Neural cell (in vitro differentiated cells): ENCODE results near the gene CAPSL. TPM values are rescaled to one million over a fixed set of nuclear protein-coding genes. Genes with fewer than 3 reads are reported as not detected.

Source experiments
- H2AFZ ChIP-seq: fragments of 200-600, 300-800 bp; sonication (generic), shearing (Covaris generic); 2 replicates; pipeline ENCODE4 v1.6.0; 2014; ENCODE audit warnings: low read depth, mild to moderate bottlenecking, antibody characterized with exemption, low read length, moderate library complexity
- H3F3A ChIP-seq: fragments of 200-600 bp; shearing (Covaris generic); 2 replicates; pipeline ENCODE4 v1.6.1; 2016; ENCODE audit warnings: mild to moderate bottlenecking, moderate library complexity, mixed read lengths, antibody characterized with exemption, low read length; ENCODE audit not compliant: insufficient read depth, poor library complexity, severe bottlenecking
- H3K27ac ChIP-seq: fragments of 200-600, 300-800 bp; sonication (generic), shearing (Covaris generic); 2 replicates; pipeline ENCODE4 v1.5.1; 2014; ENCODE audit warnings: mild to moderate bottlenecking, low read length, moderate library complexity
- H3K27me3 ChIP-seq: fragments of 300-800, 200-600 bp; sonication (generic), shearing (Covaris generic); 2 replicates; pipeline ENCODE4 v1.6.0; 2014; ENCODE audit warnings: mild to moderate bottlenecking, low read depth, low read length, moderate library complexity; ENCODE audit not compliant: insufficient read depth
- H3K36me3 ChIP-seq: fragments of 300-800, 200-600 bp; sonication (generic), shearing (Covaris generic); 2 replicates; pipeline ENCODE4 v1.5.1; 2014; ENCODE audit warnings: mild to moderate bottlenecking, antibody characterized with exemption, low read length, moderate library complexity; ENCODE audit not compliant: insufficient read depth
- H3K4me2 ChIP-seq: fragments of 300-800, 200-600 bp; sonication (generic), shearing (Covaris generic); 2 replicates; pipeline ENCODE4 v1.6.0; 2014; ENCODE audit warnings: mild to moderate bottlenecking, low read length
- H3K4me3 ChIP-seq: fragments of 300-800, 200-600 bp; sonication (generic), shearing (Covaris generic); 2 replicates; pipeline ENCODE4 v1.5.1; 2014; ENCODE audit warnings: mild to moderate bottlenecking, low read length, moderate library complexity
- H3K79me2 ChIP-seq: fragments of 200-600 bp; shearing (Covaris generic); replicated peaks from 2 replicates; pipeline ENCODE4 v1.6.0; 2014; ENCODE audit warnings: mild to moderate bottlenecking, low read length, moderate library complexity; ENCODE audit not compliant: insufficient read depth
- H3K9ac ChIP-seq: fragments of 300-800, 200-600 bp; sonication (generic), shearing (Covaris generic); 2 replicates; pipeline ENCODE4 v1.6.1; 2016; ENCODE audit warnings: mild to moderate bottlenecking, low read length, mixed read lengths
- H3K9me2 ChIP-seq: fragments of 200-600 bp; shearing (Covaris generic); 2 replicates; pipeline ENCODE4 v1.6.1; 2016; ENCODE audit warnings: mild to moderate bottlenecking, low read length, mixed read lengths; ENCODE audit not compliant: insufficient read depth
- H3K9me3 ChIP-seq: fragments of 200-600, 300-800 bp; sonication (generic), shearing (Covaris generic); 2 replicates; pipeline ENCODE4 v1.6.1; 2016; ENCODE audit warnings: mild to moderate bottlenecking, mixed run types, low read length, moderate library complexity, mixed read lengths
- H4K20me1 ChIP-seq: fragments of 200-600 bp; shearing (Covaris generic); 2 replicates; pipeline ENCODE4 v1.6.1; 2016; ENCODE audit warnings: mild to moderate bottlenecking, mixed run types; ENCODE audit not compliant: insufficient read depth
- CTCF ChIP-seq: fragments of 450-650 bp; IDR thresholded peaks from 2 replicates; pipeline ENCODE4 v1.5.1; 2014; ENCODE audit warnings: antibody characterized with exemption, mild to moderate bottlenecking, moderate library complexity; ENCODE audit not compliant: poor library complexity, severe bottlenecking
- EP300 ChIP-seq: fragments of 450-650 bp; conservative IDR thresholded peaks from 2 replicates; pipeline ENCODE4 v1.6.1; 2014; ENCODE audit warnings: antibody characterized with exemption, mild to moderate bottlenecking, moderate library complexity; ENCODE audit not compliant: poor library complexity, severe bottlenecking
- EZH2 ChIP-seq: fragments of 200-600, 300-800 bp; shearing (Covaris generic), sonication (generic); IDR thresholded peaks from 2 replicates; pipeline ENCODE4 v1.6.1; 2014; ENCODE audit warnings: antibody characterized with exemption, low read length, borderline replicate concordance, mild to moderate bottlenecking; ENCODE audit not compliant: insufficient read depth, poor library complexity, severe bottlenecking
- MXI1 ChIP-seq: fragments of 450-650 bp; conservative IDR thresholded peaks from 2 replicates; pipeline ENCODE4 v1.6.1; 2014; ENCODE audit warnings: antibody characterized with exemption, mild to moderate bottlenecking; ENCODE audit not compliant: poor library complexity, severe bottlenecking
- POLR2AphosphoS5 ChIP-seq: IDR thresholded peaks from 2 replicates; pipeline ENCODE4 v1.6.1; 2012
- RAD21 ChIP-seq: fragments of 450-650 bp; conservative IDR thresholded peaks from 2 replicates; pipeline ENCODE4 v1.6.1; 2014; ENCODE audit warnings: antibody characterized with exemption, mild to moderate bottlenecking, moderate library complexity
- SMC3 ChIP-seq: fragments of 450-650 bp; conservative IDR thresholded peaks from 2 replicates; pipeline ENCODE4 v1.6.1; 2014; ENCODE audit warnings: antibody characterized with exemption, mild to moderate bottlenecking, moderate library complexity; ENCODE audit not compliant: poor library complexity
- TAF1 ChIP-seq: IDR thresholded peaks from 2 replicates; pipeline ENCODE4 v1.6.1; 2012; ENCODE audit warnings: low read depth
- polyA plus RNA-seq: library from polyadenylated mRNA; depleted of rRNA; stranded (reverse); fragments of >200 nt; gene quantifications from 2 replicates; pipeline ENCODE4 v1.2.3, GENCODE V29; 2014
- TF ChIP-seq, protein P1 (sequence below): IDR thresholded peaks from 2 replicates; pipeline ENCODE4 v1.6.1; 2012; ENCODE audit warnings: borderline replicate concordance

CAPSL gene
- polyA plus RNA-seq, 1 donor from 2014 or later: 2.3 TPM

DNA sequence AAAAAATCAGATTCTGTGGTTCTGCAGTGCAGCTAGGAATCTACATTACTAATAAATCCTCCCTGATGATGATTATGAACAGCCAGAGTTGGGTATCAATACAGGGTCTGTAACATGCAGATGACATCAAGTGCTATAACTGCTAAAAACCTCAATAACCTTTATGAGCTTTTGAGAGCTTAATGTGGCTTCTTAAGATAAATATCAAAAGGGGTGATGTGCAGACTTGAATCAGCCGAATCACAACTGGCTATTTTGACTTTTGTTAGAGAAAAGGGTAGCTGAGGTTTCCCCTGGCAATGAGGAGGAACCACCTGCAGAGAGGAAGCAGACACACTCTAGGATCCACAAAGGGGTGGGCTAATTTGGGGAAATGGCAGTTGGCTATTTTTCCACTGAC lies 30.2 kb downstream of the CAPSL start:
- TF ChIP-seq EZH2: no peak
- TF ChIP-seq MXI1: no peak
- TF ChIP-seq SMC3: no peak
- TF ChIP-seq RAD21: no peak
- TF ChIP-seq, protein P1, sequence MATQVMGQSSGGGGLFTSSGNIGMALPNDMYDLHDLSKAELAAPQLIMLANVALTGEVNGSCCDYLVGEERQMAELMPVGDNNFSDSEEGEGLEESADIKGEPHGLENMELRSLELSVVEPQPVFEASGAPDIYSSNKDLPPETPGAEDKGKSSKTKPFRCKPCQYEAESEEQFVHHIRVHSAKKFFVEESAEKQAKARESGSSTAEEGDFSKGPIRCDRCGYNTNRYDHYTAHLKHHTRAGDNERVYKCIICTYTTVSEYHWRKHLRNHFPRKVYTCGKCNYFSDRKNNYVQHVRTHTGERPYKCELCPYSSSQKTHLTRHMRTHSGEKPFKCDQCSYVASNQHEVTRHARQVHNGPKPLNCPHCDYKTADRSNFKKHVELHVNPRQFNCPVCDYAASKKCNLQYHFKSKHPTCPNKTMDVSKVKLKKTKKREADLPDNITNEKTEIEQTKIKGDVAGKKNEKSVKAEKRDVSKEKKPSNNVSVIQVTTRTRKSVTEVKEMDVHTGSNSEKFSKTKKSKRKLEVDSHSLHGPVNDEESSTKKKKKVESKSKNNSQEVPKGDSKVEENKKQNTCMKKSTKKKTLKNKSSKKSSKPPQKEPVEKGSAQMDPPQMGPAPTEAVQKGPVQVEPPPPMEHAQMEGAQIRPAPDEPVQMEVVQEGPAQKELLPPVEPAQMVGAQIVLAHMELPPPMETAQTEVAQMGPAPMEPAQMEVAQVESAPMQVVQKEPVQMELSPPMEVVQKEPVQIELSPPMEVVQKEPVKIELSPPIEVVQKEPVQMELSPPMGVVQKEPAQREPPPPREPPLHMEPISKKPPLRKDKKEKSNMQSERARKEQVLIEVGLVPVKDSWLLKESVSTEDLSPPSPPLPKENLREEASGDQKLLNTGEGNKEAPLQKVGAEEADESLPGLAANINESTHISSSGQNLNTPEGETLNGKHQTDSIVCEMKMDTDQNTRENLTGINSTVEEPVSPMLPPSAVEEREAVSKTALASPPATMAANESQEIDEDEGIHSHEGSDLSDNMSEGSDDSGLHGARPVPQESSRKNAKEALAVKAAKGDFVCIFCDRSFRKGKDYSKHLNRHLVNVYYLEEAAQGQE: no peak
- TF ChIP-seq POLR2AphosphoS5: no peak
- no peak for TF ChIP-seq TAF1
- no peak for TF ChIP-seq CTCF
- no peak for TF ChIP-seq EP300
- Histone ChIP-seq H4K20me1 (no peaks in the 10 kb centered on the region), H3K36me3 (no peaks in the 10 kb centered on the region), H3K9me3 (no peaks in the 10 kb centered on the region), H3K9me2 (no peaks in the 10 kb centered on the region), H3K9ac (no peak overlapping the region), H3K27ac (no peak overlapping the region), H3K79me2 (no peaks in the 10 kb centered on the region), H3K4me3 (no peak overlapping the region), H3F3A (no peaks in the 10 kb centered on the region), H3K4me2 (no peak overlapping the region), H2AFZ (no peak overlapping the region), H3K27me3 (no peaks in the 10 kb centered on the region)

- no peak for TF ChIP-seq EP300
- no peak for TF ChIP-seq POLR2AphosphoS5
- TF ChIP-seq SMC3: no peak
- TF ChIP-seq MXI1: no peak
- TF ChIP-seq, protein P1: no peak
- no peak for TF ChIP-seq RAD21
- TF ChIP-seq CTCF: no peak
- no peak for TF ChIP-seq TAF1
- no peak for TF ChIP-seq EZH2
Measured at GRCh38 chr5:35904443-35905132, 33.8 kb downstream of the CAPSL start.

More at GRCh38 chr5:35904443-35905132, 33.8 kb downstream of the CAPSL start:
- Histone ChIP-seq H3K9me2 (no peaks in the 10 kb centered on the region), H3K36me3 (no peaks in the 10 kb centered on the region), H3K4me3 (no peak overlapping the region), H3F3A (no peaks in the 10 kb centered on the region), H3K27me3 (no peaks in the 10 kb centered on the region), H2AFZ (no peak overlapping the region), H3K4me2 (no peak overlapping the region), H3K9ac (no peak overlapping the region), H4K20me1 (no peaks in the 10 kb centered on the region), H3K27ac (no peak overlapping the region), H3K9me3 (no peaks in the 10 kb centered on the region), H3K79me2 (no peaks in the 10 kb centered on the region)
